B cell (primary cell): ENCODE measurements around the gene ADAMTSL4.

Source experiments
- EZH2 ChIP-seq: IDR thresholded peaks from 2 replicates; pipeline ENCODE4 v1.6.1; 2012; ENCODE audit warnings: borderline replicate concordance, low read depth, mild to moderate bottlenecking, moderate library complexity, low read length; ENCODE audit not compliant: insufficient read depth, poor library complexity, severe bottlenecking
- TF ChIP-seq, protein P1 (sequence below): fragments of 200-600 bp; IDR thresholded peaks from one replicate; pipeline ENCODE4 v1.8.0; 2022; ENCODE audit warnings: antibody characterized with exemption, mild to moderate bottlenecking

DNA sequence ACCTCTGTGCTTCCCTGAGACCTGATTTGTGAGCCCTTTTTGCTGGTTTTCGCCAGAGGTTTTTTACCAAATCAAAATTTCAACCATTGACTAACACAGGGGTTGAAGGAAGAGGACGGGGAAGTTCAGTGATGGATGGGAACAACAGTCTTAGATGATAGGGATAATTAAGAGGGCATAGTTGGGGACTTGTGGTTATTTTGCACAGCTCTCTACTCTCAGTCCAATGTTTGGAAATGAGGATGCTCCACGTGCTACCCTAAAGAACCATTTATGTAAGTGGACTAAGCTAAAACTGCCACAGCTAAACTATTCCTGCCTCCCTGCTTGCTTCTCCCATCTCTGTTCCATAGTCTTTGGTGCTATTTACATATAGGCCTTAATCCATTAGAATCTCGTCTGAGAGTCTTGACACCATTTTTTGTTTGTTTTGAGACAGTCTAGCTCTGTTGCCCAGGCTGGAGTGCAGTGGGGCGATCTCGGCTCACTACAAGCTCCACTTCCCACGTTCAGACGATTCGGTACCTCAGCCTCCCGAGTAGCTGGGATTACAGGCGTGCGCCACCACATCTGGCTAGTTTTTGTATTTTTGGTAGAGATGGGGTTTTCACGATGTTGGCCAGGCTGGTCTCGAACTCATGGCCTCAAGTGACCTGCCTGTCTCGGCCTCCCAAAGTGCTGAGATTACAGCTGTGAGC lies 30.9 kb downstream of the ADAMTSL4 start:
- TF ChIP-seq, protein P1, sequence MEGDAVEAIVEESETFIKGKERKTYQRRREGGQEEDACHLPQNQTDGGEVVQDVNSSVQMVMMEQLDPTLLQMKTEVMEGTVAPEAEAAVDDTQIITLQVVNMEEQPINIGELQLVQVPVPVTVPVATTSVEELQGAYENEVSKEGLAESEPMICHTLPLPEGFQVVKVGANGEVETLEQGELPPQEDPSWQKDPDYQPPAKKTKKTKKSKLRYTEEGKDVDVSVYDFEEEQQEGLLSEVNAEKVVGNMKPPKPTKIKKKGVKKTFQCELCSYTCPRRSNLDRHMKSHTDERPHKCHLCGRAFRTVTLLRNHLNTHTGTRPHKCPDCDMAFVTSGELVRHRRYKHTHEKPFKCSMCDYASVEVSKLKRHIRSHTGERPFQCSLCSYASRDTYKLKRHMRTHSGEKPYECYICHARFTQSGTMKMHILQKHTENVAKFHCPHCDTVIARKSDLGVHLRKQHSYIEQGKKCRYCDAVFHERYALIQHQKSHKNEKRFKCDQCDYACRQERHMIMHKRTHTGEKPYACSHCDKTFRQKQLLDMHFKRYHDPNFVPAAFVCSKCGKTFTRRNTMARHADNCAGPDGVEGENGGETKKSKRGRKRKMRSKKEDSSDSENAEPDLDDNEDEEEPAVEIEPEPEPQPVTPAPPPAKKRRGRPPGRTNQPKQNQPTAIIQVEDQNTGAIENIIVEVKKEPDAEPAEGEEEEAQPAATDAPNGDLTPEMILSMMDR, result no peak
- TF ChIP-seq EZH2, result no peak
